ENCODE measurements around the gene OR2AG1.

DNA sequence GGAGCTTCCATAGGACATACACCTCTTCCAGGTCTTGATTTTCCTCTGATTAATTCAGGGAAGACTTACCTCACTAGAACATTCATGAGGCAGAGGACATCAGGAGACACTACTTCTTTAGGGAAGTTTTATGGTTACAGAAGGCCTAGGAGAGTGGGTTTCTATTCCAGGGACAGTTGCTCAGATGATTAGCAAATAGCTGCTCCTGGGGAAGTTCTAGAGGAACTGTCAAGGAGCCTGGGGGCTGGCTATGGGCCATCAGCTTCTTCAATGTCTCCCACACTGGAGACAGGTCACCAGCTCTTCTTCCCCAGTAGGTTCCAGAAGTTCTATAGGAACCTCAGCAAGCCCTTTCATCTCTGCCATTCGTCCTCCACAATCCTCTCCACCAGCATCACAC lies 51.2 kb downstream of the OR2AG1 start:
- TF ChIP-seq, protein P1, sequence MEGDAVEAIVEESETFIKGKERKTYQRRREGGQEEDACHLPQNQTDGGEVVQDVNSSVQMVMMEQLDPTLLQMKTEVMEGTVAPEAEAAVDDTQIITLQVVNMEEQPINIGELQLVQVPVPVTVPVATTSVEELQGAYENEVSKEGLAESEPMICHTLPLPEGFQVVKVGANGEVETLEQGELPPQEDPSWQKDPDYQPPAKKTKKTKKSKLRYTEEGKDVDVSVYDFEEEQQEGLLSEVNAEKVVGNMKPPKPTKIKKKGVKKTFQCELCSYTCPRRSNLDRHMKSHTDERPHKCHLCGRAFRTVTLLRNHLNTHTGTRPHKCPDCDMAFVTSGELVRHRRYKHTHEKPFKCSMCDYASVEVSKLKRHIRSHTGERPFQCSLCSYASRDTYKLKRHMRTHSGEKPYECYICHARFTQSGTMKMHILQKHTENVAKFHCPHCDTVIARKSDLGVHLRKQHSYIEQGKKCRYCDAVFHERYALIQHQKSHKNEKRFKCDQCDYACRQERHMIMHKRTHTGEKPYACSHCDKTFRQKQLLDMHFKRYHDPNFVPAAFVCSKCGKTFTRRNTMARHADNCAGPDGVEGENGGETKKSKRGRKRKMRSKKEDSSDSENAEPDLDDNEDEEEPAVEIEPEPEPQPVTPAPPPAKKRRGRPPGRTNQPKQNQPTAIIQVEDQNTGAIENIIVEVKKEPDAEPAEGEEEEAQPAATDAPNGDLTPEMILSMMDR (IDR thresholded peaks at IDR 0.05) = no peak
- TF ChIP-seq POLR2A (IDR thresholded peaks at IDR 0.05) (no peak), POLR2AphosphoS5 (IDR thresholded peaks at IDR 0.05; ENCODE audit: insufficient read depth in 1 of 2, low read depth in 1 of 2) (no peak)

Measured in vagina (tissue), 2 donors.